Measurements from ENCODE around the gene USP35.
A peak's percentile ranks its signal among the peaks of the same experiment; 100 is the strongest.

USP35 gene

DNA sequence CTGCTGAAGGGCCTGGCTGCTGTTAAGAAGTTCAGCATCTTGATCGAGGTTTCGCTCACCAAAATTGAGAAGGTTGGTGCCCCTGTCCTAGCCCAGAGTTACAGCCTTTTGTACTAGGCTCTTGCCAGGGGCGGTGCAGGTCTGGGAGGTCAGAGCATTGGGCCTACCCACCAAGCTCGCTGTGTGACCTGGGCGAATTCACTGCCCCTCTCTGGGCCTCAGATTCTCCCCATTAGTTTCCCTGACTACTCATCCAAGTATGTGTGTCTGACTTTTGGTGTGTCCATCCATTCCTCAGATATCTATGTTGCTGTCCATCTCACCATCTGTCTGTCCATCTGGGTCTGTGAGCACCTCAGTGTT is 10.9 kb downstream of the USP35 start:
- no peak for DNase-seq

DNA sequence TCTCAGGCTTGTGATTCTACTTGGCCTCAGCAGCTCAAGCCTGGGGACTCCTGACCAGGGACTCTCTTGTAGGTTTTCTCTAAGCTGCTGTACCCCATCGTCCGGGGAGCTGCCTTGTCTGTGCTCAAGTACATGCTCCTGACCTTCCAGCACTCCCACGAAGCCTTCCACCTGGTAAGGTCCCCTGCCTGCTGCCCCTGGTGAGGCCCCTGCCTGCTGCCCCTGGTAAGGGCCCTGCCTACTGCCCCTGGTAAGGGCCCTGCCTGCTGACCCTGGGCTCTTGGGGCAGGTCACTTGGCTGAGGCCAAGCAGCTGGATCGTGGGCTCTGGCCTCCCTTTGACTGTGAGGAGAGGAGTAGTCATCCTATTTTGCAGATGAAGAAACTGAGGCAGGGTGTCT is 11.3 kb downstream of the USP35 start:
- no peak for DNase-seq

DNA sequence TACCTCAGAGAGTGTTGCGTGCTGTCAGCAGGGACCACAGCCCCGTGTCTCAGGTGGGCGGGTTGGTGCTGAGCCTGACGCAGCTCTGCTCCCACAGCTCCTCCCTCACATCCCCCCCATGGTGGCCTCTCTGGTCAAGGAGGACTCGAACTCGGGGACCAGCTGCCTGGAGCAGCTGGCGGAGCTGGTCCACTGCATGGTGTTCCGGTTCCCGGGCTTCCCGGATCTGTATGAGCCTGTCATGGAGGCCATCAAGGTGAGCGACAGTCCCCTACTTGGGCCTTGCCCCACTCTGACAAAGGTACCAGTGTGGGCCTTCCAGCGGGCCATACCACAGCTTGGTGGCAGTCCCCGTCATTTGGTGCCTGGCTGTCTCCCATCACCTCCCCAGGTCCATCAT is 11.8 kb downstream of the USP35 start:
- DNase-seq: no peak

DNA sequence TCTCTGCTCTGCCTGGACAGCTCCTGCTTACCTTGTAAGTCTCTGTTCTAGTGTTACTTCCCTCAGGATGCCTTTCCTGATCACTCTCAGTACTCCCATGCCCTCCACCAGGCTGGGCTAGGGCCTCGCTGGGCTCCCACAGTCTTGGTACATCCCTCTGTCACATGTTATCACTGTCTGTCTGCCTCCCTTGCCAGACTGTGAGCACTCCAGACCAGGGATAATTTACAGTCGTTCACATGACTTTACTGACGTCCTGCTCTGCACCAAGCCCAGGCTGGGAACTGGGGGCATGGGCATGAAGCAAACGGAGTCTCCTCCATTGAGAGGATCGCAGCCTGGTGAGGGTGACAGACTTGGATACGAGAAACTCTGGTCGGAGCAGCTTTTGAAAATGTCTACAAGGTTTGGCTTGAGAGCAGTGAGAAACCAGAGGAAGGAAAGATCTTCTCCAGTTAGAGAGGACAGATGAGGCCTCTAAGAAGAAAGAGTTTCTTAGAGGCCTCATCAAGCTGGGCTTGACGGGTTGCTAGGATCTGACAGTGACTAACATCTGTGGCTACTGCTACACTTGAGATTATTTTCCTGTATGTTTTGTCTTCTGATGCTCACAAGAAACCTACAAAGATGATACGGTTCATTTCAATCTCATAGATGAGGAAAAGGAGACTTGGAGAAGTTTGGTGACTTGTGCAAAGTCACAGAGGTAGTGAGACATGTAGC is 12.5 kb downstream of the USP35 start:
- no peak for DNase-seq

DNA sequence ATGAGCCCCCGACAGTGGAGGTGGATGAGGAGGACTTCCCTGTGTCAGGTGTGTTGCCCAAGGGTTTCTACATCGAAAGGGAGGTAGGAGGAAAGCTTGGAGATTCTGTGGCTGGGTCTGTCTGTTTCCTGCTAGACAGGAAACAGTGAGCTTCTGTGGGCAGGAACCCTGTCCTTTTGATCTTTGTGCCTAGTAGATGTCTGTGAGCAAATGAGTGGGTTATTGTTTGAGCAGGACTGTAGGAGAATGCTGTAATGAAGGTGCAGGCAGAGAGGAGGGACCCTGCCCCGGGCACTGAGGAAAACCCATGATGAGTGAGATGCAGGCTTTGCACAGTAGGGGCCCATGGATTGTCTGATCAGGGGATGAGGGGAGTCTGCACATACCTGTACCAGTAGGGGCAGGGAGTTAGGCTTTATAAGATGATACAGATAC is 14.0 kb downstream of the USP35 start:
- peak; percentile 46 for DNase-seq

DNA sequence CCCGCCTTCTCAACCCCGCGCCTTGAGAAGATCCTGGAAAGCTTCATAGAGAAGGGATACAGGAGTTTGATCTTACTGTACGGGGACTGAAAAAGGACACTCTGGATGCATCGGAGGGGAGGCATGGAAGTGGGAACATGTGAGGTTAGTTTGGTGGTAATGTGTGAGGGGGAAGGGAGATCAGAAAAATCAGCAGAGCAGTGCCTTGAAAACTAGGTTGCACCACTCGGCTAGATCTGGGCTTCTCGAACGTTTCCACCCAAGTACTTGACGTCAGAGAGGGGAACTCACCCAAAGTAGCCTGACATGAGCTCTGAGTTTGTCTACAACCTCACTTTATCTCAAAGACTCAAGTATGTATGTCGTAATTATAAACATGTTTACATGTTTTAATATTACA is 14.5 kb downstream of the USP35 start:
- DNase-seq: peak; percentile 44

DNA sequence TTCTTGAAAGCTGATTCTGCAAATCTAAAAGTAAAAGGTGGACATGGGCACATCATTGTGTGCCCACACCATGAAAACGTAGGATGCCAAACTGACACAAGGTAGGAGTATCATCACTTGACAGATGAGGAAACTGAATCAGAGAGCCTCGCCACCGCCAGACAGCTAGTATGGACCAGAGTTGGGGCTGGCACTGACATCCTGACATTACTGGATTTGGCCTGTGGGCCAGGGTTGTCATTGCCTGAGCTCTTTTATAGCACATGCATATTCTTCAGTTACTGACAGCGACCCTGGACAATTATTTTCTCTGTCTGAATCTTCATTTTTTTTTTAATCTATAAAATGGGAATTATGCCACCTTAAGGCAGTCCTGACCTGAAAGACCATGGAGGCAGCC is 16.5 kb downstream of the USP35 start:
- DNase-seq: no peak

DNA sequence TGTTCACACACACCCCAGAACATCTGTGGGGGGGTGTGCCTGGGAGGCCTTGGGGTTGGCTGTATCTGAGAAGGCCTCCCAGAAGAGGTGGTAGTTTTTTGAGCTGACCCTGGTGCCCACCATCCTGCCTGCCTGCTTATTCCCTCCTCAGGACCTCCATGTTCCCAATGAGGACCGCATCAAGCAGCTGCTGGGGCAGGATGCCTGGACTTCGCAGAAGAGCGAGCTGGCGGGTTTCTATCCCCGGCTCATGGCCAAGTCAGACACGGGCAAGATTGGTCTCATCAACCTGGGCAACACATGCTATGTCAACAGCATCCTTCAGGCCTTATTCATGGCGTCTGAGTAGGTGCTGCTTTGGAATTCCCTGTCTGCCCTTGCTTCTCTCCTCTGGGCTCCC is 17.0 kb downstream of the USP35 start:
- no peak for DNase-seq

DNA sequence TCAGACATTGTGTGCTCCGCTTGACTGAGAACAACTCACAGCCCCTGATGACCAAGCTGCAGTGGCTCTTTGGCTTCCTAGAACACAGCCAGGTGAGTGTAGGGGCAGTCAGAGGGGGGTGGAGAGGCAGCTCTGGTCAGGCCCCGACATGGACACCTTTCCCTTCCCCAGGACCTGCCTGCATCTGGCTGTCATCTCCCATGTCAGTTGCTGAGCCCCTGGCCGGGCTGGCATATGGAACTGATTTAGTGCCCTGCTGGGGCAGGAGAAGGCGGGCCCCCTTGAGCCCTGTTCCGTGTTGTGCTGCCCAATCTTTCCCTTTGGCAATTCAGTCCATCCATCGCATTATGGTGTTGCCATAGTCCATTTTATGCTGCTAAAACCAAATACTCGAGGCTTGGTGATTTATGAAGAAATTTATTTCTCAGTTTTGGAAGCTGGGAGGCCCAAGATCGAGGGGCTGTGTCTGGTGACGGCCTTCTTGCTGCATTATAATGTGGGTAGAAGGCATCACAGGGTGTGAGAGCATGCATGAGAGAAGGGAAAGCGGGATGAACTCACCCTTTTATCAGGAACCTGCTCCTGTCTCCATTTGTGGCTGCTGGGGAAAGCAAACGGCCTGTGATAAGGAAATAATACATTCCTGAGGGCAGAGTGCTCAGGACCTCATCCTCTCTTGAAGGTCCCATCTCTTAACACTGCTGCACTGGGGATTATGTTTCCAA is 19.0 kb downstream of the USP35 start:
- no peak for DNase-seq

DNA sequence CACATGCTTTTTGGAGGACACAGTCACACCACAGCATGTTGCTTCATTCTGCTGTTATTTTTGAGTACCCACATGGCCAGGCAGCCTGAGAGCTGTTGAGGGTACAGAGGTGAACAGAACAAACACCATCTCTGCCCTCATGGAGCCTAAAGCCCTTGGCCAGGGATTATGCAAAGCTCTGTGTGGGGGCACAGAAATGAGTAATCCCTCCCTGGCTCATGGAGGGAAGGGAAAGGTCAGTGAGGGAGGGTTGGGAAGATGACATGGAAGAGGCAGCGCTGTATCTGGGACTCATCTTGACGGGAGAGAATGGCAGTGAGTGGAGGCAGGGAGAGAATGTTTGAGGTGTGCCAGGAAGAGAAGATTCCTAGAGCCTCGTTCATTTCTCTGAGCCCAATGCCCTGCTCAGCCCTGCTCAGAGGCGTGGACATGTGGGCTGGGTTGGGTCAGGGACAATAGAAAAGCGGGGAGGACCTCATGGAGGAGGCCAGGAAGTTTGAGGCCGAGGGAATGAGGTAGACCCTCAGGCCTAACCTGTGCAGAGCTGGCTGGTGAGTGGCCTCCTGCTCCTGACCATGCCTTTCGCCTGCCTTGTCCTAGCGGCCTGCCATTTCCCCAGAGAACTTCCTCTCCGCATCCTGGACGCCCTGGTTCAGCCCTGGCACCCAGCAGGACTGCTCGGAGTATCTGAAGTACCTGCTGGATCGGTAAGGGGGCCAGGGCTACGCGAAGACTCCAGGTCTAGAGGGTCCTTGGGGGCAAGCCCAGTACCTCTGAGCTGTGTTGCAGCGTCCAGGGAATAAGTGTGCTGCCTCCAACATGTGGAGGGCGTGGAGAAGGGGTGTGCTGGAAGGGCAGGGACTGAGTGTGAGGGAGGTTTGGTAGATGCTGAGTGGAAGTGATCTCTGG is 19.8 kb downstream of the USP35 start:
- DNase-seq: no peak

DNA sequence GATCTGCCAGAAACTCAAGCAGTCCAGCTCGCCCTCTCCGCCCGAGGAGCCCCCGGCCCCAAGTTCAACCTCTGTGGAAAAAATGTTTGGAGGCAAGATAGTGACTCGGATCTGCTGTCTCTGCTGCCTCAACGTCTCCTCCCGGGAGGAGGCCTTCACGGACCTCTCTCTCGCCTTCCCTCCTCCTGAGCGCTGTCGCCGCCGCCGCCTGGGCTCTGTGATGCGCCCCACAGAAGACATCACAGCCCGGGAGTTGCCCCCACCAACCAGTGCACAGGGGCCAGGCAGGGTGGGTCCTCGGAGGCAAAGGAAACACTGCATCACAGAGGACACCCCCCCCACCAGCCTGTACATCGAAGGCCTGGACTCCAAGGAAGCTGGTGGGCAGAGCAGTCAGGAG is 20.8 kb downstream of the USP35 start:
- DNase-seq: no peak

DNA sequence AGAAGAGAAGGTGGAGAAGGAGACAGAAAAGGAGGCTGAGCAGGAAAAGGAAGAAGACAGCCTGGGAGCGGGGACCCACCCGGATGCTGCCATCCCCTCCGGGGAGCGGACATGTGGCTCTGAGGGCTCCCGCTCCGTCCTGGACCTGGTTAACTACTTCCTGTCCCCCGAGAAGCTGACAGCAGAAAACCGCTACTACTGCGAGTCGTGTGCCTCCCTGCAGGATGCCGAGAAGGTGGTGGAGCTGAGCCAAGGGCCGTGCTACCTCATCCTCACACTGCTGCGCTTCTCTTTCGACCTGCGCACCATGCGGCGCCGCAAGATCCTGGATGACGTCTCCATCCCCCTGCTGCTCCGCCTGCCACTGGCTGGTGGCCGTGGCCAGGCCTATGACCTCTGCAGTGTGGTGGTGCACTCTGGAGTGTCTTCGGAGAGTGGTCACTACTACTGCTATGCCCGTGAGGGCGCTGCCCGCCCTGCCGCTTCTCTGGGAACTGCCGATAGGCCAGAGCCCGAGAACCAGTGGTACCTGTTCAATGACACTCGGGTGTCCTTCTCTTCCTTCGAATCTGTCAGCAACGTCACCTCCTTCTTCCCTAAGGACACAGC is 21.4 kb downstream of the USP35 start:
- DNase-seq: no peak

DNA sequence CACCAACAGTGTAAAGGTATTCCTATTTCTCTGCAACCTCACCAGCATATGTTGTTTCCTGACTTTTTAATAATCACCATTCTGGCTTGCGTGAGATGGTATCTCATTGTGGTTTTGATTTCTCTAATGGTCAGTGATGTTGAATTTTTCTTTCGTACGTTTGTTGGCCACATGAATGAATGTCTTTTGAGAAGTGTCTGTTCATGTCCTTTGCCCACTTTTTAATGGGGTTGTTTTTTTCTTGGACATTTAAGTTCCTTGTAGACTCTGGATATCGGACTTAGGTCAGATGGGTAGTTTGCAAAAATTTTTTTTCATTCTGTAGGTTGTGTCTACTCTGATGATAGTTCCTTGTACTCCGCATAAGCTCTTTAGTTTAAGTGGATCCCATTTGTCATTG is 22.8 kb downstream of the USP35 start:
- DNase-seq: no peak

DNA sequence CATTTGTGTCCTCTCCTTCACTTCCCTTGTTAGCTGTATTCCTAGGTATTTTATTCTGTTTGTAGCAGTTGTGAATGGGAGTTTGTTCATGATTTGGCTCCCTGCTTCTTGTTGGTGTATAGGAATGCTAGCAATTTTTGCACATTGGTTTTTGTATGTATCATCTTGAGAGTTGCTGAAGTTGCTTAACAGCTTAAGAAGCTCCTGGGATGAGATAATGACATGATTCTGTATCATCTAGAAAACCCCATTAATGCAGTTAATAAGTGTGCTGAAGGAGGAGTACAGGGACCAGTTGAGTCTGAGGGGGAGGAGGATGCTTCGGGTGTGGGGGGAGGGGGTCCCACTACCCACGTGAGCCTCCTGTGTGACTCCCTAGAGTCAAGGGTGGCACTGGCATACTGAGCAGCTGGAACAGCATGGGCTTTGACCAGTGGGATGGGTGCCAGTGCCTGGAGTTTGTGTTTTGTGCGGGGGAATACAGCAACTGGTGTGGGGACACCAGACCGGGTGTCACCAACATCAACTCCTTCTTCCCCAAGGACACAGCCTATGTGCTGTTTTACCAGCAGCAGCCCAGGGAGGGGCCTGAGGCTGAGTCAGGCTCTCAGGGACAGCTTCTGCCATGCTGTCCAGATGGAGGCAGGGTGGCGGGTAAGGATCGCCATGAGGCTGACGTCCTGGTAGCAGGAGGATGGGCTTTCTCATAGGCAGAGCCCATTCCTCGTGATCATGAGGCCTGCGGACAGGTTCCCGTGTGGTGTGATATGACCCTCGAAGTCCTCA is 24.1 kb downstream of the USP35 start:
- DNase-seq: no peak

DNA sequence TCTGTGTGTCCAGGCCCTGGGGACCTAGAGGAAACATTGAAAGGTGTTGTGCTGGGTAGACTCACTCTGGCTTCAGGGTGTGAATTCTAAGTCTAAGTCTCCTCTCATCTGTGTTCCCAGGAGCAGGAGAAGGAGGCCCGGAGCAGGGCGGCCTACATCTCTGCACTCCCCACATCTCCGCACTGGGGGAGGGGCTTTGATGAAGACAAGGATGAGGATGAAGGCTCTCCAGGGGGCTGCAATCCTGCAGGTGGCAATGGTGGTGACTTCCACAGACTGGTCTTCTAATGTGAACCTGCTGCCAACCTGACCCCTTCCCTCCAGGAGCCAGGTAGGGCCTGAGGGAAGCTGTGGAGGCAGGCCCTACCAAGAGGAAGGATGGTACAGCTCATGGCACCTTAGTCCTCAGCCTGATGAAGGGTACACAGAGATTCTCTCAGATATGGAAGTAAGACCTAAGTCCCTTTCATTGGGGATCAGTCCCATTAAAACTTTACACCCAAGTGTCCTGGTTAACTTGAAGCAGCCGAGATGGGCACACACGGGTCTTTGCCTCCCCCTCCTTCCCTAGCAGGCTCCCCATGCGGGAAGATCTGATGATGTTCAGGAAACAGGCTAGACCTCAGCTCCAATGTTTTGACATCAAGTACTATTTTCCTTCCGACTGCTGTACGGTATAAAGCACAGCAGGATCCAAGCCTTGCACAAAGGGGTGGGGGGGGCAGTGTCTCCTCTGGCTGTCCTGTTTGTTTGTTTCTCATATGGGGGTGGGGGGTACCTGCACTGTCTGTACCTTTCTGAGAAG is 25.0 kb downstream of the USP35 start:
- no peak for DNase-seq

DNA sequence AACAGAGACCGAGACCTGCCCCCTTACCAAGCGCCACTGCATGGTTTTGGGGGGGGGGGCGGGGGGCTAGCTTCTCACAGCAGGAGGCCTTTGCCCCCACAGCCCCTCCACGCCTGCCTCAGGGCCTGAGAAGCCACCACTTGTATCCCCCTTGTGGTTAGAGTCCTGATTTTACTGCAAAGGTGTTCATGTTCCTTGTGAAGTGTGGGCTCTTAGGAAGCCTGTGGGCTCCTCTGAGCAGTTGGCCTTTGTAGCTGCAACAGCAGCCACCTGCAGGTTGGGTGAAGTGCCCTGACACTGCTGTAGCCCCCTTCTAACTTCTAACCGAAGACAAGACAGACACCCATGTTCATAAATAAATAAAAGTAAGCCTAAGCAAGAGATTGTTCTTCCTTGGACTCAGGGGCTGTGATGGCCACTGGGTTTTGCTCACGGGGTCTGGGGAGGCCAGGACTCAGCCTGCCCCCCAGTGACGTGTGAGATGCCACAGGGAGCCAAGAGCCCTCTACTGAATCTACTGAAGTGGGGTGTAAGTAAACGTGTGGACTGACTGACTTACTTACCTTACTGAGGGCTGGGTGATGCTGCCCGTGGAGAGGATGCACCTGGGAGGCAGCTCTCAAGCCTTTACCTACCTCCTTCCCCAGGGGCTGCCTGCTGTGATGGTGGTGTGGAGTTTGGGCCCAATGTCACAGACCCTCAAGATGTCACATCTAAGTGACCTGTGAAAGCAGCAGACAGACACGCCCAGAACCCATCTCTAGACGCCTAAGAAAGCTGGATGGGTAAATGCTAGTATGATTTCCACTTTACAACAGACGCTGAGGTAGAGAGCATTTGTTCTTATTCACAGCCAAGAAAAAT is 25.8 kb downstream of the USP35 start:
- DNase-seq: no peak

DNA sequence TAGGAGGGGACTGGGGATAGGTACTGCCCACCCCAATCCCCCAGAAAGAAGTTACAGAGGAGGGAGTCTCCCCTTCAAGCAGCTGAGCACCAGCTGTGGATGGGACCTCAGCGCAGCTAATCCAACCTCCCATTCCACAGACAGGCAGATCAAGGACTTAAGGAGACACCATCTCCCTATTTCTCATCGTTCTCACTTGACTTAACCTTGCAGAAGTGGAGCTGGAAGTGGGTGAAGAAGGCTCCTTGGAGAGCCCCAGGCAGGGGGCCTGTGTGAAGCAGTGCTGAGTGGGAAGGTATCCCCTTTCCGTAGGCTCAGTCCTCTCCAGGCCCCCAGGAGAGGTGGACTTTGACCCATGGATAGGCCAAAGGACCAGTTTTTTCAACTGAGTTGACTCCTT is 27.3 kb downstream of the USP35 start:
- no peak for DNase-seq

DNA sequence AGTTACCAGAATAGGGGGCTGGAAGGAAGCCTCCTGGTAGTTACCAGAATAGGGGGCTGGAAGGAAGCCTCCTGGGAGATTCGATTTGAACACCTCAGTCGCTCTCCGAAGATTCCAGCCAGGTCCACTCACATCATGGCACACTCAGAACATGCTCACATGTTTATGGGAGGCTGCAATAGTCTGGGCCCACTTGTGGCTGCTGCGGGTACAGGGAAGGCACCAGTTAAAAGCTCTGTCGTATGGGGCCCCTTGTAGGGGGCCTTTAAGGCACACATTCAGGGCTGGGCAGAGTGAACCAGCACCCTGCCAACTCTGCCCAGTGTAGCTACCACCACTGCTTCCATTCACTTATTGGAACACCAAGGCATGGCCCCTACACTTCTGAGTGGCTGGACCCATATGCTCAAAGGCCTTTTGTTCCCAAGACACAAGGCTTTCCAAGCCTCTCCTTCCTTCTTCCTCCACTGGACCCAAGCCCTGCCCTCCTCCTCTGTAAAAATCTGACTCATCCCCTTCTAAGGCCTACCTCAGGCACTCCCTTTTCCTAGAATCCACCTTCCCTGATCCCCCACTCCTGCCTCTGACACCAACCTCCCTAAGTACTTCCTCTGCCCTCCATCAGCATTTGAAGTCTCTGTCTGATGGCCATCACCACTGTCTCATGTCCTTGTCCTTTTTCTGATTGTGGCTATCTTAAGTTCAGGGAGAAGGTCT is 28.0 kb downstream of the USP35 start:
- no peak for DNase-seq

DNA sequence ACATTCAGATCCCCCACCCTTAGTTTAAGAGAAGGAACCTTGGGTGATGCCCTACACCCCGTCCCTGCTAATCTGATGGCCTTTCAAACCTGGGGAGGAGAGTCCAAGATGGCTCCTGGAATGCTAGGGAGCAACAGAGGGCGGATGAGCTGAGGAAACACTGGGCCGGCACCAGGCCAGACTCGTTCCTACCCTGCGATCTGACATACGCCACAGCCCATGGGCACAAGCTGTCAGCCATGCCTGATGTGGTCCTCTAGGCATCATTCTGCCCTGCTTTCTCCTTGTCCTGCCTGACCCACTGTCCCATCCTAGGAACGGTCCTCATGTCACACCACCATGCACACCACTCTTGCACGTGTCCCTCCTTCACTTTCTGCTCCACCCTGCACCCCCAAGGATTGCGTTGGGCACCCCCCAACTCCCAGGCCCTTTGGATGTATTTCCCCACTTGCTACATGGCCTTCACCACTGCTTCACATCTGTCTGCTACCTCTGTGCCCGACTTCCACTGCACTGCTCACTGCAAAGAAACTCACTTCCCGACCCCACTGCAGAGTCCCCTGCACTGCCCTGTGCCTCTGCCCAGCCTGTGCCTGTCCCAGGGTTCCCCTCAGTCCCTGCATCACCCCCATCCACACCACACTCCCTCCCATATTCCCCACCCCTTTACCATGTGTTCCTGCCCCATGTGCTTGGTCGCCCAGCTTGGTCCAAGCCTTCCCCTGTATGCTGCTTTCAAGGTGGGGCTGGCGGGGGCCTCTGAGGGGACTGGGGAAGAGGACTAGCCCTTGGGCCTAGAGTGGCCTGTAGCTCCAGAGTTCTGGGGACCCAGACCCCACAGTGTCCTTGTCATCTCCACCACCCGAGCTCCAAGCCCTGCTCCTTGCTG is 29.2 kb downstream of the USP35 start:
- DNase-seq: no peak

All from activated effector memory CD4-positive, alpha-beta T cell treated with Interleukin-2 at 50 U/mL for 16 hours (primary cell).